Endothelial cell (in vitro differentiated cells): ENCODE data around the gene TSC2. TPM values are rescaled to one million over a fixed set of nuclear protein-coding genes. Genes with fewer than 3 reads are reported as not detected.

Experiments used
- DNase-seq: peaks from one replicate; pipeline ENCODE4 v3.0.0; 2021; ENCODE audit warnings: low spot score
- H3K27ac Mint-ChIP-seq: one replicate; pipeline ENCODE4 v1.8.0; 2021; ENCODE audit warnings: mixed read lengths, inconsistent platforms; ENCODE audit not compliant: unreplicated experiment
- H3K27me3 Mint-ChIP-seq: one replicate; pipeline ENCODE4 v1.8.0; 2021; ENCODE audit warnings: mild to moderate bottlenecking, moderate library complexity, mixed read lengths, inconsistent platforms; ENCODE audit not compliant: unreplicated experiment
- H3K36me3 Mint-ChIP-seq: one replicate; pipeline ENCODE4 v1.8.0; 2021; ENCODE audit warnings: mild to moderate bottlenecking, low read depth, mixed read lengths, inconsistent platforms; ENCODE audit not compliant: unreplicated experiment
- H3K4me1 Mint-ChIP-seq: one replicate; pipeline ENCODE4 v1.8.0; 2021; ENCODE audit warnings: mild to moderate bottlenecking, mixed read lengths, inconsistent platforms; ENCODE audit not compliant: unreplicated experiment
- H3K4me3 Mint-ChIP-seq: one replicate; pipeline ENCODE4 v1.8.0; 2021; ENCODE audit warnings: mild to moderate bottlenecking, mixed read lengths, inconsistent platforms; ENCODE audit not compliant: unreplicated experiment
- H3K9me3 Mint-ChIP-seq: one replicate; pipeline ENCODE4 v1.8.0; 2021; ENCODE audit warnings: mixed read lengths, inconsistent platforms; ENCODE audit not compliant: unreplicated experiment
- CTCF ChIP-seq: fragments of 200-600 bp; sonication (generic); IDR thresholded peaks from one replicate; pipeline ENCODE4 v1.5.0; 2021; ENCODE audit warnings: antibody characterized with exemption; ENCODE audit not compliant: unreplicated experiment
- total RNA-seq: library from RNA; stranded (reverse); fragmentation: NEBNext Ultra II Directional; extraction: Animal tissue kit (Norgen Biotek cat#: 25700); gene quantifications from one replicate; pipeline ENCODE4 v1.2.1, GENCODE V29; 2021; ENCODE audit not compliant: unreplicated experiment

TSC2 gene
- total RNA-seq, 1 donor from 2014 or later: 180 TPM

GRCh38 chr16:2092256-2092620 is 44.5 kb downstream of the TSC2 start:
- Mint-ChIP-seq H3K4me1 (no peaks in the 10 kb centered on the region), H3K9me3 (no peaks in the 10 kb centered on the region), H3K27me3 (peaks cover 21% of the 10 kb centered on the region), H3K36me3 (peaks cover 12% of the 10 kb centered on the region), H3K27ac (no peak overlapping the region), H3K4me3 (peak overlapping the region; percentile 37)
- no peak for TF ChIP-seq CTCF
- no peak for DNase-seq

- Mint-ChIP-seq H3K27me3 (peaks cover 18% of the 10 kb centered on the region), H3K27ac (no peak overlapping the region), H3K9me3 (no peaks in the 10 kb centered on the region), H3K4me3 (peak overlapping the region; percentile 37), H3K36me3 (peaks cover 12% of the 10 kb centered on the region), H3K4me1 (no peaks in the 10 kb centered on the region)
- no peak for DNase-seq
- peak; percentile 15 for TF ChIP-seq CTCF
These were observed 45.1 kb downstream of the TSC2 start for GRCh38 chr16:2092866-2093265.

- DNase-seq: no peak
- H3K9me3 Mint-ChIP-seq: no peaks in the 10 kb centered on the region
- no peak for TF ChIP-seq CTCF
- H3K27me3 Mint-ChIP-seq: peaks cover 18% of the 10 kb centered on the region
- H3K4me1 Mint-ChIP-seq: no peaks in the 10 kb centered on the region
- H3K4me3 Mint-ChIP-seq: no peak overlapping the region
- H3K27ac Mint-ChIP-seq: no peak overlapping the region
- peaks cover 12% of the 10 kb centered on the region for H3K36me3 Mint-ChIP-seq
These were observed 46.0 kb downstream of the TSC2 start for GRCh38 chr16:2093793-2094192.

- H3K27me3 Mint-ChIP-seq: peaks cover 10% of the 10 kb centered on the region
- peaks cover 8% of the 10 kb centered on the region for H3K36me3 Mint-ChIP-seq
- DNase-seq: no peak
- H3K4me3 Mint-ChIP-seq: no peak overlapping the region
- no peak overlapping the region for H3K27ac Mint-ChIP-seq
- TF ChIP-seq CTCF: no peak
- H3K4me1 Mint-ChIP-seq: no peaks in the 10 kb centered on the region
- no peaks in the 10 kb centered on the region for H3K9me3 Mint-ChIP-seq
These were observed 47.6 kb downstream of the TSC2 start for GRCh38 chr16:2095315-2095853.

- peaks cover 8% of the 10 kb centered on the region for H3K36me3 Mint-ChIP-seq
These were observed 48.3 kb downstream of the TSC2 start for GRCh38 chr16:2095918-2096582.

More at GRCh38 chr16:2095918-2096582, 48.3 kb downstream of the TSC2 start:
- no peak for DNase-seq
- Mint-ChIP-seq H3K27ac (no peak overlapping the region), H3K4me1 (no peaks in the 10 kb centered on the region), H3K9me3 (no peaks in the 10 kb centered on the region), H3K27me3 (peaks cover 9% of the 10 kb centered on the region), H3K4me3 (no peak overlapping the region)
- TF ChIP-seq CTCF: no peak
